Adrenal gland (tissue), 5 donors: ENCODE data around the gene BBLN.
A peak's percentile ranks its signal among the peaks of the same experiment; 100 is the strongest.

Source experiments
- POLR2A ChIP-seq, 2 donors: fragments of 450-650 bp; IDR thresholded peaks; one replicate each; pipeline ENCODE4 v1.6.1; 2017; ENCODE audit warnings: antibody characterized with exemption in 2 of 2, mild to moderate bottlenecking in 2 of 2, moderate library complexity in 1 of 2
- TF ChIP-seq, protein P1 (sequence below), 6 experiments: fragments of 450-650 bp in 4 of 6; fragments of 200-600 bp in 2 of 6; sonication (generic) in 1 of 6; IDR thresholded peaks; 1 replicate in 5 of 6; 2 replicates in 1 of 6; pipeline versions ENCODE4 v1.5.1 to v1.8.0; 2016 to 2021; ENCODE audit warnings: antibody characterized with exemption in 6 of 6, mild to moderate bottlenecking in 2 of 6, moderate library complexity in 1 of 6
- donor health status: DM: no; HTN: no; CAD: no.

DNA sequence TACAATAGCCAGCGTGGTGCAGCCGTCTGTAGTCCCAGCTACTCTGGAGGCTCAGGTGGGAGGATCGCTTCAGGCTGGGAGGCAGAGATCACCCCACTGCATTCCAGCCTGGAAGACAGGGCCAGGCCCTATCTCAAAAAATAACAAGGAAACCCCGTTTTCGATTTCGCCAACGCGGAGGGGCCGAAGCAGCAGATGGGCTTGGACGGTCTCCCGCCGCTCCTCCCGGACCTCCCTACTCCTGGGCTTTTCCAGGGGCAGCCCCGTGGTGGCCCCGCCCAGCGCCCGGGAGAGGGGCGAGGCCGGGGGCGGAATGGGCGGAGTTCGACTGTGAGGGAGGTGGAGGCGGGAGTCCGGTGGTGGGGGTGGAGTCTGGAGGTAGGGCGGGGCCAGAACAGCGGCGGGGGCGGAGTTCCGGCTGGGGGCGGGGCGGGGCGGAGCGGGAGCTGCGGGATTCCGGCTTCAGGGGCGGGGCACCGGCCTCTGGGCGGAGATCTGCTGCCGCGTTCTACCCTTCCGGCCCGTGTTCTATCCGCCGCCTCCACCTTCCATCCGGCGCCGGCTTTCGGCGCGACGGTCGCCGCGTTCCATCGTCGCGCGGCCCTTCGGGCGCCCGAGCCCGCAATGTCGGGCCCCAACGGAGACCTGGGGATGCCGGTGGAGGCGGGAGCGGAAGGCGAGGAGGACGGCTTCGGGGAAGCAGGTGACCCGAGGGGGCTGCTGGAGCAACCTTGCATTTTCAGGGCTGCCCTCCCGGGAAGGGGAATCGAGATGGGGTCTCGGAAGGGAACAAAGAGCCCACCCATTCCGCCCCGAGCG is at the start of gene BBLN:
- TF ChIP-seq, protein P1, sequence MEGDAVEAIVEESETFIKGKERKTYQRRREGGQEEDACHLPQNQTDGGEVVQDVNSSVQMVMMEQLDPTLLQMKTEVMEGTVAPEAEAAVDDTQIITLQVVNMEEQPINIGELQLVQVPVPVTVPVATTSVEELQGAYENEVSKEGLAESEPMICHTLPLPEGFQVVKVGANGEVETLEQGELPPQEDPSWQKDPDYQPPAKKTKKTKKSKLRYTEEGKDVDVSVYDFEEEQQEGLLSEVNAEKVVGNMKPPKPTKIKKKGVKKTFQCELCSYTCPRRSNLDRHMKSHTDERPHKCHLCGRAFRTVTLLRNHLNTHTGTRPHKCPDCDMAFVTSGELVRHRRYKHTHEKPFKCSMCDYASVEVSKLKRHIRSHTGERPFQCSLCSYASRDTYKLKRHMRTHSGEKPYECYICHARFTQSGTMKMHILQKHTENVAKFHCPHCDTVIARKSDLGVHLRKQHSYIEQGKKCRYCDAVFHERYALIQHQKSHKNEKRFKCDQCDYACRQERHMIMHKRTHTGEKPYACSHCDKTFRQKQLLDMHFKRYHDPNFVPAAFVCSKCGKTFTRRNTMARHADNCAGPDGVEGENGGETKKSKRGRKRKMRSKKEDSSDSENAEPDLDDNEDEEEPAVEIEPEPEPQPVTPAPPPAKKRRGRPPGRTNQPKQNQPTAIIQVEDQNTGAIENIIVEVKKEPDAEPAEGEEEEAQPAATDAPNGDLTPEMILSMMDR (IDR thresholded peaks at IDR 0.05), result no peak
- peak; percentile 73 to 87 for TF ChIP-seq POLR2A (IDR thresholded peaks at IDR 0.05)
